Gastroesophageal sphincter (tissue), 4 donors: ENCODE data around the gene ATXN7. TPM values are rescaled to one million over a fixed set of nuclear protein-coding genes. Genes with fewer than 3 reads are reported as not detected.

Source experiments
- ATAC-seq: fragments of 150-250 bp; one replicate; pipeline ENCODE4 v1.9.1; 2016; ENCODE audit warnings: mild to moderate bottlenecking, moderate library complexity
- H3K27ac ChIP-seq, 4 donors: fragments of 200-600 bp; sonication (generic) in 3 of 4; 1 replicate in 3 of 4; 2 replicates in 1 of 4; pipeline ENCODE4 v1.5.1; 2016 to 2019
- H3K27me3 ChIP-seq: fragments of 200-600 bp; sonication (generic); one replicate; pipeline ENCODE4 v1.5.1; 2019
- H3K36me3 ChIP-seq, 2 donors: fragments of 200-600 bp; sonication (generic); one replicate each; pipeline ENCODE4 v1.5.1; 2019; ENCODE audit warnings: control low read depth in 1 of 2
- H3K4me1 ChIP-seq, 3 donors: fragments of 200-600 bp; sonication (generic); 1 replicate in 2 of 3; 2 replicates in 1 of 3; pipeline ENCODE4 v1.5.1; 2016 to 2019; ENCODE audit warnings: control low read depth in 2 of 3
- H3K4me3 ChIP-seq, 2 donors: fragments of 200-600 bp; sonication (generic); one replicate each; pipeline ENCODE4 v1.5.1; 2019; ENCODE audit warnings: mild to moderate bottlenecking in 1 of 2, moderate library complexity in 1 of 2
- H3K9me3 ChIP-seq, 3 donors: fragments of 200-600 bp; sonication (generic); one replicate each; pipeline ENCODE4 v1.5.1; 2017 to 2019; ENCODE audit warnings: control low read depth in 2 of 3
- EP300 ChIP-seq: sonication (generic); formaldehyde crosslinking; IDR thresholded peaks from one replicate; pipeline ENCODE4 v1.6.1; 2017; ENCODE audit warnings: antibody characterized with exemption, mild to moderate bottlenecking
- POLR2A ChIP-seq, 2 donors: fragments of 450-650 bp; IDR thresholded peaks; one replicate each; pipeline ENCODE4 v1.6.1; 2017; ENCODE audit warnings: antibody characterized with exemption in 2 of 2, mild to moderate bottlenecking in 2 of 2, moderate library complexity in 1 of 2
- POLR2AphosphoS5 ChIP-seq: sonication (generic); formaldehyde crosslinking; IDR thresholded peaks from one replicate; pipeline ENCODE4 v1.6.1; 2017; ENCODE audit warnings: antibody characterized with exemption
- WGBS, 2 donors: methylation state at CpG; one replicate each; pipeline ENCODE4 v1.1.5; 2018; ENCODE audit warnings: low coverage in 1 of 2; 5-methylcytosine and 5-hydroxymethylcytosine counted together
- total RNA-seq, 4 donors: library from RNA; depleted of rRNA; stranded (reverse); fragments of >200 nt; gene quantifications; one replicate each; pipeline ENCODE4 v1.1.0, GENCODE V29; 2016
- TF ChIP-seq, protein P1 (sequence below), 4 experiments: fragments of 200-600 bp in 2 of 4; fragments of 450-650 bp in 2 of 4; sonication (generic) in 1 of 4; IDR thresholded peaks; one replicate each; pipeline ENCODE4 v1.5.1; 2017 to 2019; ENCODE audit warnings: antibody characterized with exemption in 4 of 4, mild to moderate bottlenecking in 2 of 4, moderate library complexity in 2 of 4

Gene ATXN7
- total RNA-seq, 4 donors from 2014 or later, result 15.5 to 36.3 (median 19.8) TPM

DNA sequence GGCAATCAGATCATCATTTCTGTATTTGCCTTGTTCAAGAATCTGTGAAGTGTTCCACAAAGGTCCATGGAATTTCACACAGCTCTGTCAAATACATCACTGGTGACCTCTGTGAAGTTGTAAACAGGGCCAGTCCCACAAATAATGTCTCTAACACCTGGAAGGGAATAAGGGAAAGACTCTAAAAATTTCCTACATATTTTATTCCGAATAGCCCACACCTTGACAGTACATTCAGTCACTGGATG lies 44.6 kb upstream of the ATXN7 start, which contains the start of gene C3orf49:
TSS of gene C3orf49 (plus strand) at position 149 of the 248 bp plus-strand sequence. CDS start 173 bp downstream, outside the sequence.
- 100% methylated on average over 1 of the region's 1 CpG; no CpG with 5 or more reads in 1 of the 2 donors for WGBS, 2 donors
- H3K27me3 ChIP-seq, result no peaks in the 10 kb centered on the region
- H3K27ac ChIP-seq, result no peak within 1 kb of the TSS
- no peaks in the 10 kb centered on the region for H3K36me3 ChIP-seq
- no peak within 1 kb of the TSS for H3K4me3 ChIP-seq
- ATAC-seq, result no peak
- H3K9me3 ChIP-seq, result no peaks in the 10 kb centered on the region
- TF ChIP-seq POLR2AphosphoS5 (no peak), EP300 (no peak), POLR2A (IDR thresholded peaks at IDR 0.05) (no peak)
- TF ChIP-seq, protein P1, sequence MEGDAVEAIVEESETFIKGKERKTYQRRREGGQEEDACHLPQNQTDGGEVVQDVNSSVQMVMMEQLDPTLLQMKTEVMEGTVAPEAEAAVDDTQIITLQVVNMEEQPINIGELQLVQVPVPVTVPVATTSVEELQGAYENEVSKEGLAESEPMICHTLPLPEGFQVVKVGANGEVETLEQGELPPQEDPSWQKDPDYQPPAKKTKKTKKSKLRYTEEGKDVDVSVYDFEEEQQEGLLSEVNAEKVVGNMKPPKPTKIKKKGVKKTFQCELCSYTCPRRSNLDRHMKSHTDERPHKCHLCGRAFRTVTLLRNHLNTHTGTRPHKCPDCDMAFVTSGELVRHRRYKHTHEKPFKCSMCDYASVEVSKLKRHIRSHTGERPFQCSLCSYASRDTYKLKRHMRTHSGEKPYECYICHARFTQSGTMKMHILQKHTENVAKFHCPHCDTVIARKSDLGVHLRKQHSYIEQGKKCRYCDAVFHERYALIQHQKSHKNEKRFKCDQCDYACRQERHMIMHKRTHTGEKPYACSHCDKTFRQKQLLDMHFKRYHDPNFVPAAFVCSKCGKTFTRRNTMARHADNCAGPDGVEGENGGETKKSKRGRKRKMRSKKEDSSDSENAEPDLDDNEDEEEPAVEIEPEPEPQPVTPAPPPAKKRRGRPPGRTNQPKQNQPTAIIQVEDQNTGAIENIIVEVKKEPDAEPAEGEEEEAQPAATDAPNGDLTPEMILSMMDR (IDR thresholded peaks at IDR 0.05), result no peak
- H3K4me1 ChIP-seq, result peaks cover 0 to 4% (median 0%) of the 10 kb centered on the region in 3 donors

DNA sequence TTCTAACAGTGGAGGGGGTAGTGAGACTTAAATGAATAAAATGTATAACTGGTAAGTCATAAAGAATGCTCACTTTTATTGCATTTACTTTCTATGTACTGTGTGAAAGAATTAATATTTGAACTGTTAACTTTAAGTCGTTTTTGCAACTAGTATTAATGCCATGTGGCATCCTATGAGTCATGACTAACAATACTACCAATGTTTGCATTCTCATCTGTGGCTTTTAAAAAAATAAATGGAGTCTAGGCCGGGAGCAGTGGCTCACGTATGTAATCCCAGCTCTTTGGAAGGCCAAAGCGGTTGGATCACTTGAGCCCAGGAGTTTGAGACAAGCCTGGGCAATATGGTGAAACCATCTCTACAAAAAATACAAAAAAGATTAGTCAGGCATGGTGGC lies 39.4 kb upstream of the ATXN7 start:
- WGBS, 2 donors, result 45 to 78% methylated on average over 3 to 4 of the region's 4 CpGs
- H3K4me3 ChIP-seq, result no peak overlapping the region
- H3K4me1 ChIP-seq, result no peaks in the 10 kb centered on the region
- H3K9me3 ChIP-seq, result no peaks in the 10 kb centered on the region
- no peaks in the 10 kb centered on the region for H3K27me3 ChIP-seq
- peaks cover 0 to 35% of the 10 kb centered on the region in 2 donors for H3K36me3 ChIP-seq
- ATAC-seq, result no peak
- TF ChIP-seq, protein P1 (IDR thresholded peaks at IDR 0.05), result no peak
- H3K27ac ChIP-seq, result no peak overlapping the region

DNA sequence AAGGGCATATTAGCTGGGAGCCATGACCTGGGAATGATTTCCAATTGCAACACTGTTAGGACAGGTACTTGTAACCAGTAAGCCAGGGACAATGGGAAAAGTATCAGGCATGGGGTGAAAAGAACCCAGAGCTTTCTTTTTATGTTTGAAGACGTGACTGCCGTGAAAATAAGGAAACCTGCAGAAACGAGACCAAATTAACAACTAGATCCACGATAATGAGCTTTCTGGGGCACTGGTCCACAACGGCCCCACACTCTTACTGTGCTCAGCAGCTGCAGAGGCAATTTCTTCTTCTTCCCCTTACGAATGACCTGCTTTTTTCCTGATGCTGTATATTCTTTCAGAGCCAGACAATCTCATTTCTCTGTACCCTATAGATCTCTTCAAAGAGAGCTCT lies 33.1 kb upstream of the ATXN7 start:
- TF ChIP-seq POLR2A (IDR thresholded peaks at IDR 0.05), result no peak
- no peak for TF ChIP-seq EP300
- TF ChIP-seq, protein P1 (IDR thresholded peaks at IDR 0.05), result no peak
- TF ChIP-seq POLR2AphosphoS5, result no peak
- peaks cover 9 to 97% of the 10 kb centered on the region in 2 donors for H3K36me3 ChIP-seq

DNA sequence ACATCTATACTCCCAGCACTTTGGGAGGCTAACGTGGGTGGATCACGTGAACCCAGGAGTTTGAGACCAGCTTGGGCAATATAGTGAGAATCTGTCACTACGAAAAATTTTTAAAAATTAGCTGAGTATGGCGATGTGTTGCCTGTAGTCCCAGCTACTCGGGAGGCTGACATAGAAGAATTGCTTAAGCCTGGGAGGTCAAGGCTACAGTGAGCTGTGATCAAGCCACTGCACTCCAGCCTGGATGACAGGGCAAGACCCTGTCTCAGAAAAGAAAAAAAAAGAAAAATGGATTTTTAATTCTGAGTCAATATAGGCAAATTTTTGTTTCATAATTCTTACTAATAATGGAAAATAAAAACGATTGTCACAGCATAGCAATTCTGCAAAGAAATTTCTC lies 31.3 kb upstream of the ATXN7 start:
- H3K9me3 ChIP-seq, result no peaks in the 10 kb centered on the region
- peaks cover 9 to 81% of the 10 kb centered on the region in 2 donors for H3K36me3 ChIP-seq
- no peaks in the 10 kb centered on the region for H3K27me3 ChIP-seq
- no peak overlapping the region for H3K4me3 ChIP-seq
- H3K4me1 ChIP-seq, result no peaks in the 10 kb centered on the region
- no peak overlapping the region for H3K27ac ChIP-seq
- no peak for TF ChIP-seq POLR2AphosphoS5
- no peak for TF ChIP-seq EP300
- TF ChIP-seq, protein P1 (IDR thresholded peaks at IDR 0.05), result no peak
- TF ChIP-seq POLR2A (IDR thresholded peaks at IDR 0.05), result no peak
- ATAC-seq, result no peak
- WGBS, 2 donors, result 81 to 93% methylated on average over 4 to 6 of the region's 6 CpGs

More for the DNA sequence above, 33.1 kb upstream of the ATXN7 start:
- Histone ChIP-seq H3K4me3 (no peak overlapping the region), H3K9me3 (no peaks in the 10 kb centered on the region), H3K27ac (no peak overlapping the region), H3K4me1 (no peaks in the 10 kb centered on the region), H3K27me3 (no peaks in the 10 kb centered on the region)
- ATAC-seq, result no peak
- 95 to 100% methylated on average over 5 to 6 of the region's 6 CpGs for WGBS, 2 donors

DNA sequence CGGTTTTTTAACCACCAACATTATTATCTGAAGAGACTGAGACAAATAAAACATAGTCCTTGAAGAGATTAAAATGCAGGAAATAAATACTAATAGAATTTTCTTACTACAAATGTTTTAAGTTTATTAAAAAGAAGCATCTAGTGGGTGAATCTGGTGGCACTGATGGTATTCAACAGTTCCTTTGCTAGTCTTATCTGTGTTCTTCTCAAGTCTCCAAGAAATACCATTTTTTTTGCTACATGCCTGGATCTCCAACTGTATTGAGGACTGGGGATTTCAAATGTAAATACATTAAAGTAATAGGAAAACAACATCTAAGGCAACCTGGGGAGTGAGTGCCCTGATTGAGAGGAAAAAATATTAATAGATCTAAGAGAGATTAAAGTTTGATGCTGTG lies 22.0 kb upstream of the ATXN7 start:
- Histone ChIP-seq H3K27me3 (no peaks in the 10 kb centered on the region), H3K9me3 (no peaks in the 10 kb centered on the region), H3K36me3 (no peaks in the 10 kb centered on the region), H3K27ac (no peak overlapping the region), H3K4me1 (no peaks in the 10 kb centered on the region), H3K4me3 (no peak overlapping the region)
- WGBS, 2 donors, result 0% methylated on average over 1 of the region's 1 CpG
- TF ChIP-seq POLR2A (IDR thresholded peaks at IDR 0.05), result no peak
- TF ChIP-seq EP300, result no peak
- TF ChIP-seq, protein P1 (IDR thresholded peaks at IDR 0.05), result no peak
- no peak for TF ChIP-seq POLR2AphosphoS5
- no peak for ATAC-seq
